22Rv1 (cell line): ENCODE results near the gene CDC42BPB.

Source experiments
- CTCF ChIP-seq: fragments of 450-650 bp; IDR thresholded peaks from 2 replicates; pipeline ENCODE4 v1.5.1; 2017; ENCODE audit warnings: mild to moderate bottlenecking
- ZFX ChIP-seq: fragments of 450-650 bp; IDR thresholded peaks from 2 replicates; pipeline ENCODE4 v1.6.1; 2017; ENCODE audit warnings: antibody characterized with exemption, borderline replicate concordance

- TF ChIP-seq CTCF (no peak), ZFX (no peak)
These were observed 166.2 kb downstream of the CDC42BPB start for GRCh38 chr14:102891111-102891510.
